Fibroblast of lung (primary cell): ENCODE results near the gene MYL10.

Experiments used
- CTCF ChIP-seq, 2 donors: IDR thresholded peaks in 1 of 2; conservative IDR thresholded peaks in 1 of 2; 1 replicate in 1 of 2; 2 replicates in 1 of 2; pipeline ENCODE4 v1.5.1; 2011 to 2012; ENCODE audit warnings: low read length in 2 of 2, control low read depth in 1 of 2, inconsistent platforms in 1 of 2, low read depth in 1 of 2, mild to moderate bottlenecking in 1 of 2
- EZH2 ChIP-seq: IDR thresholded peaks from 2 replicates; pipeline ENCODE4 v1.5.1; 2012; ENCODE audit warnings: low read length, control low read depth, mild to moderate bottlenecking; ENCODE audit errors: missing control alignments

- TF ChIP-seq CTCF (conservative IDR thresholded peaks at IDR 0.05 in 1 of 2, IDR thresholded peaks at IDR 0.05 in 1 of 2; ENCODE audit: low read depth in 1 of 2, low read length in 2 of 2) (no peak), EZH2 (no peak)
Observed at GRCh38 chr7:101618207-101618839, 10.8 kb downstream of the MYL10 start.
